GM08714 (cell line): ENCODE data around the gene FZD2.
"Not testable (repeated sequence)": the region's sequence is repeated elsewhere in the genome, so short reads cannot be mapped to it uniquely, and the experiment has no call there.

ENCODE experiments used
- H3K4me3 ChIP-seq: fragments of 200-500 bp; sonication (Bioruptor generic); 2 replicates; pipeline ENCODE4 v1.5.1; 2014; ENCODE audit warnings: mild to moderate bottlenecking, low read length, inconsistent platforms
- ZNF274 ChIP-seq: IDR thresholded peaks from 2 replicates; pipeline ENCODE4 v1.6.1; 2012; ENCODE audit warnings: mild to moderate bottlenecking, low read depth, low read length

The FZD2 gene

DNA sequence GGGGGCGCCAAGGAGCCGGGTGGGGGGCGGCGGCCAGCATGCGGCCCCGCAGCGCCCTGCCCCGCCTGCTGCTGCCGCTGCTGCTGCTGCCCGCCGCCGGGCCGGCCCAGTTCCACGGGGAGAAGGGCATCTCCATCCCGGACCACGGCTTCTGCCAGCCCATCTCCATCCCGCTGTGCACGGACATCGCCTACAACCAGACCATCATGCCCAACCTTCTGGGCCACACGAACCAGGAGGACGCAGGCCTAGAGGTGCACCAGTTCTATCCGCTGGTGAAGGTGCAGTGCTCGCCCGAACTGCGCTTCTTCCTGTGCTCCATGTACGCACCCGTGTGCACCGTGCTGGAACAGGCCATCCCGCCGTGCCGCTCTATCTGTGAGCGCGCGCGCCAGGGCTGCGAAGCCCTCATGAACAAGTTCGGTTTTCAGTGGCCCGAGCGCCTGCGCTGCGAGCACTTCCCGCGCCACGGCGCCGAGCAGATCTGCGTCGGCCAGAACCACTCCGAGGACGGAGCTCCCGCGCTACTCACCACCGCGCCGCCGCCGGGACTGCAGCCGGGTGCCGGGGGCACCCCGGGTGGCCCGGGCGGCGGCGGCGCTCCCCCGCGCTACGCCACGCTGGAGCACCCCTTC is 484 bp downstream of the FZD2 start:
- peak overlapping the region; percentile 11; the same call in 1 of the 2 replicates for H3K4me3 ChIP-seq
- no peak for TF ChIP-seq ZNF274

DNA sequence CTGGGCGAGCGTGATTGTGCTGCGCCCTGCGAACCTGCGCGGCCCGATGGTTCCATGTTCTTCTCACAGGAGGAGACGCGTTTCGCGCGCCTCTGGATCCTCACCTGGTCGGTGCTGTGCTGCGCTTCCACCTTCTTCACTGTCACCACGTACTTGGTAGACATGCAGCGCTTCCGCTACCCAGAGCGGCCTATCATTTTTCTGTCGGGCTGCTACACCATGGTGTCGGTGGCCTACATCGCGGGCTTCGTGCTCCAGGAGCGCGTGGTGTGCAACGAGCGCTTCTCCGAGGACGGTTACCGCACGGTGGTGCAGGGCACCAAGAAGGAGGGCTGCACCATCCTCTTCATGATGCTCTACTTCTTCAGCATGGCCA is 1.0 kb downstream of the FZD2 start:
- TF ChIP-seq ZNF274: no peak
- no peak overlapping the region for H3K4me3 ChIP-seq

DNA sequence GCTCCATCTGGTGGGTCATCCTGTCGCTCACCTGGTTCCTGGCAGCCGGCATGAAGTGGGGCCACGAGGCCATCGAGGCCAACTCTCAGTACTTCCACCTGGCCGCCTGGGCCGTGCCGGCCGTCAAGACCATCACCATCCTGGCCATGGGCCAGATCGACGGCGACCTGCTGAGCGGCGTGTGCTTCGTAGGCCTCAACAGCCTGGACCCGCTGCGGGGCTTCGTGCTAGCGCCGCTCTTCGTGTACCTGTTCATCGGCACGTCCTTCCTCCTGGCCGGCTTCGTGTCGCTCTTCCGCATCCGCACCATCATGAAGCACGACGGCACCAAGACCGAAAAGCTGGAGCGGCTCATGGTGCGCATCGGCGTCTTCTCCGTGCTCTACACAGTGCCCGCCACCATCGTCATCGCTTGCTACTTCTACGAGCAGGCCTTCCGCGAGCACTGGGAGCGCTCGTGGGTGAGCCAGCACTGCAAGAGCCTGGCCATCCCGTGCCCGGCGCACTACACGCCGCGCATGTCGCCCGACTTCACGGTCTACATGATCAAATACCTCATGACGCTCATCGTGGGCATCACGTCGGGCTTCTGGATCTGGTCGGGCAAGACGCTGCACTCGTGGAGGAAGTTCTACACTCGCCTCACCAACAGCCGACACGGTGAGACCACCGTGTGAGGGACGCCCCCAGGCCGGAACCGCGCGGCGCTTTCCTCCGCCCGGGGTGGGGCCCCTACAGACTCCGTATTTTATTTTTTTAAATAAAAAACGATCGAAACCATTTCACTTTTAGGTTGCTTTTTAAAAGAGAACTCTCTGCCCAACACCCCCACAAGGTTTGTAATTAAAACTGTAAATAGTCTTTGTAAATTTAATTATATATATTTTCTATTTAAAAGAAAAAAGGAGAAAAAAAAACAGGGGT is 1.7 kb downstream of the FZD2 start:
- TF ChIP-seq ZNF274: no peak
- no peak overlapping the region for H3K4me3 ChIP-seq

DNA sequence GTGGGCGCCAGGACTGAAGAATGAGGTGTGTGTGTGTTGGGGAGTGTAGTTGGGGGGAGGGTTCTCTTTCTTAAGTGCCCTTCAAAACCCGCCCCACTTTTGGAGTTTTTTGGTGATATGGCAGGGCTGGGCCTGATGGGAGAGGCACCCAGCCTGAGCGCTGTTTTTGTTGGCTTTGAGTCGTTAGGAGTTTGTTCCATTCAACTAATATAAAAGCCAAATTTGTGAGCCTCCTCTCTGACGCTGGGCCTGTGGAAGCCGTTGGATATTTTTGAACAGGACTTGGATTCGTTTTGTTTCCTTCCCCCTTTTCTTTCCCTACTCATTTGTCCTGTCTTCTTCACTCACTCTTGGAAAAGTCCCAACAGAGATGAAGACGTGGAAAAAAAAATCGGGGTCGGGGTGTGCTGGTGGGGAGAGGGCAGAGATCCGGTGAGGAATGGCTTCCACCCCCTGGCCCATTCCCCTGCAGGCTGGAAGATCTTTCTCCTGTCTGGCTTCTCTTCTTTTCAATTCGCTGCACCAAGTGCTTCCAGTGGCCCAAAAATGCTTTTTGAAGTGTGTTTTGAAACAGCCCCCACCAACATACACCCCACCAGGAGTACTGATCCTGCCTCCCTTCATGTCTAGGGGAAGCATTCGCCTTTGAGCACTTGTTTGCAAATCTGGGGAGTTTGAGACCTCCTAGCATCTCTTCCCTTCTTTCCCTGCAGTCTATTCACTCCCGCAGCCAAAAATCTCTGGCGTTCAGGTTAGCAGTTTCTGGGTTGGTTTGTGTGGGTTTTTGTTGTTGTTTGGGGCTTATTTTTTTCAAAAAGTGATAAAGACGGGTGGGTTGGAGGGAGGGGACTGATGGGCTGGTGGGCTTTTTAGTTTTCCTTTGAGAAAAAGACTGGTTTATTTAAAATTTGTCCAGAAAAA is 2.6 kb downstream of the FZD2 start:
- no peak overlapping the region for H3K4me3 ChIP-seq
- no peak for TF ChIP-seq ZNF274

DNA sequence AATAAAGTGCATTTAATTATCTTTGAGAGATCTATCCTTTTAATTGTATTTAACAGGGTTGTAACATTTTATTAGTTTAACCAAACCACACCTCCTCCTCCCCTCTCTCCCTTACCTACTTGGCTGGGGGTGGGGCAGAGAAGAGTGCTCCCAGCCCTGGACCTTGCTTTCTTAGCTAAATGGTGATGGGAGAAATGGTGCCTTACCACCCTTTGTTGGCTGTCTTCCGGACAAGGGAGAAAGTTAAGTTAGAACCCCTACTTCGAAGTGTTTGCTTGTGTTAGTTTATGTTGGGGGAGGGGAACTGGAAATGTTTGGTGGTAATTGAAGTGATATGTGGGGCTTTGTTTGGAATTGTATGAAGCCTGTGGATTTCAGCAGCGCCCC is 3.9 kb downstream of the FZD2 start:
- no peak for TF ChIP-seq ZNF274
- H3K4me3 ChIP-seq: no peak overlapping the region

DNA sequence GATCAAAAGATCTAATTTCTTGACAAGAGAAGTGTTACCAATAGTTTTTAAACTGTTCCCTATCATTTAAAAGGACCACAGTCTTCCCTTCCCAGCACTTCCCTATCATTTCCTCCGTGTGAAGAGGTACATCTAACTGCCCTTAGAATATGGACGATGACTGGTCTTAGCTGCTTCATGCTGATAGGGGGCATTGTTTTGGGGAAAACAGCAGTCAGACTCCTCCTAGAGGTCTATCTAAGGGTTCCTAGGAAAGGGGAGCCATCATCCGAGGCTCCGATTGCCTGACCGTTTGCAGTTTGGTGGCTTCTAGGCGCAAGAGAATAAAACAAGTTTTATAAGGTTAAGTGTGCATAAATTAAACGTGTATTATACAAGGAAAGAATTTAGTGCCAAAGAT is 7.1 kb downstream of the FZD2 start:
- no peak for TF ChIP-seq ZNF274
- H3K4me3 ChIP-seq: no peak overlapping the region

DNA sequence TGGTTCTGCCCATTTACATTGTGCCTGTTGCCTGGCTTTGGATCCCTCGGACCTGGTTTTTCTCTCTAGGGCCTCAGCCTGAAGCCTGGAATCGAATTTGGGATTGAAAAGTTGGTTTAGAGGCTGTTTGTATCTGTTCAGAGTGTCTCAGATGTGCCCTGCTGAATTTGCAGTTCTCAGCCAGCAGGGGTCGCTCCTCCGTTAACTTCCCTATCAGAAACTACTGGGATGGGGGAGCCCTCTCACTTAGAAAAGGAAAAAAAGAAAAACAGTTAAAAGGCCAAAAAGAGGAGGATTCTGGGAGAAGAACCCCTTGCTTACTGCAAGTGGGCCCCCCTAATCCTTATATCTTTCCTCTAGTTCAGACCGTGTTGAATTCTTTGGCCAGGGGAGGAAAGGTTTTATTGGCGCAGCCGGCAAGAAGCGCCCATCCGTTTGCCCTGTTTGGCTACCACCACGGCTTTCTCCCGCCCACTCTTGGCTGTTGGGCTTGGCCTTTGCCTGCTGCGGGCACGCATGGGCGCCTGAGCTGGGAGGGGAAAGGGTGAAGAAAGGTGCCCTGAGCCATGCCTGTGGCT is 8.7 kb downstream of the FZD2 start:
- no peak for TF ChIP-seq ZNF274
- H3K4me3 ChIP-seq: no peak overlapping the region

DNA sequence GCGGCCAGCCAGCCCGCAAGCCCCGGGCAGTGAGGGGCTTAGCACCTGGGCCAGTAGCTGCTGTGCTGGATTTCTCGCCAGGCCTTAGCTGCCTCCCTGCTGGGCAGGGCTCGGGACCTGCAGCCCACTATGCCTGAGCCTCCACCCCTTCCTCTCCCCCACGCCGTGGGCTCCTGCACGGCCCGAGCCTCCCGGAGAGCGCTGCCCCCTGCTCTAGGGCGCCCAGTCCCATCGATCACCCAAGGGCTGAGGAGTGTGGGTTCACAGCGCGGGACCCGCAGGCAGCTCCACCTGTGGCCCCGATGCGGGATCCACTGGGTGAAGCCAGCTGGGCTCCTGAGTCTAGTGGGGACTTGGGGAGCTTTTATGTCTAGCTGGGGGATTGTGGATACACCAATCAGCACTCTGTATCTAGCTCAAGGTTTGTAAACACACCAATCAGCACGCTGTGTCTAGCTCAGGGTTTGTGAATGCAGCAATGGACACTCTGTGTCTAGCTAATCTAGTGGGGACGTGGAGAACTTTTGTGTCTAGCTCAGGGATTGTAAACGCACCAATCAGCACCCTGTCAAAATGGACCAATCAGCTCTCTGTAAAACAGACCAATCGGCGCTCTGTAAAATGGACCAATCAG is 11.1 kb downstream of the FZD2 start:
- not testable (repeated sequence) for H3K4me3 ChIP-seq

DNA sequence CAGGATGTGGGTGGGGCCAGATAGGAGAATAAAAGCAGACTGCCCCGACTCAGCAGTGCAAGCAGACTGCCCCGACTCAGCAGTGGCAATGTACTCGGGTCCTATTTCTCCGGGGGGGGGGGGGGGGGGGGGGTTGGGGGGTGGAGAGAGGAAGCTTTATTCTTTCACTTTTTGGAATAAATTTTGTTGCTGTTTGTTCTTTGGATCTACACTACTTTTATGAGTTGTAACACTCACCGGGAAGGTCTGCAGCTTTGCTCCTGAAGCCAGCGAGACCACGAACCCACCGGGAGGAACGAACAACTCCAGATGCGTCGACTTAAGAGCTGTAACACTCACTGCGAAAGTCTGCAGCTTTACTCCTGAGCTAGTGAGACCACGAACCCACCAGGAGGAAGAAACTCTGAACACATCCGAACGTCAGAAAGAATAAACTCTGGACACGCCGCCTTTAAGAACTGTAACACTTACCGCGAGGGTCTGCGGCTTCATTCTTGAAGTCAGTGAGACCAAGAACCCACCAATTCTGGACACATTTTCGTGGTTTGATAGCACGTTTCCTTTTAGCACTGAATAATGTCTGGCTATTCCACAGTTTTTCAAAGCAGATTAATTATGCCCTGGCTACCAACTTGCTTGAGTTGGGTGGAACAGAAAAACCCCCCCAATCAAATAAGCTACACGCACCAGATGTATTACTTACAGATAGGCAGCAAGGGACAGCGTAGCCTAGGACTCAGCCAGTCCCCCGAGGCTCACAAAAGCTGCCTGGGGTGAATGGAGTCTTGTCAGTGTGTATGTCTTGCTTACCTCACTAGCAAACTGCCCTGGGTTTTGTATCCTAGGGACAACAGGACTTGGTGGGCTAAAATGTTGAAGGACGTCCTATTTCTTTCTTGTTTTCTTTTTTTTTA is 11.9 kb downstream of the FZD2 start:
- no peak overlapping the region for H3K4me3 ChIP-seq
- TF ChIP-seq ZNF274: no peak

DNA sequence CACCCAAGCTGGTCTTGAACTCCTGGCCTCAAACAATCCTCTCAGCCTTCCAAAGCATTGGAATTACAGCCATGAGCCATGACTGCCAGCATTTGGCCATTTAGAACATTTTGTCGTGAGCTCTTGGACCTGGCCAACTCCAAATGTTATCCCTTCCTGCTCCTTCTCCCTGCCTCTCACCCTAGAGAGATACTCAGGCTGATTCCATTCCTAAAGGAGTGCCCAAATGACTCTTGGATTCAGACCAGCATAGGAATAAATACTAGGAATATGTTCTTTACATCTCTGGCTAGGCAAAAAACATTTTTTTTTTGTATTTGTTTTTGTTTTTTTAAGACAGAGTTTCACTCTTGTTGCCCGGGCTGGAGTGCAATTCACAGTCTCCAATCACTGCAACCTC is 15.5 kb downstream of the FZD2 start:
- H3K4me3 ChIP-seq: no peak overlapping the region
- TF ChIP-seq ZNF274: no peak

DNA sequence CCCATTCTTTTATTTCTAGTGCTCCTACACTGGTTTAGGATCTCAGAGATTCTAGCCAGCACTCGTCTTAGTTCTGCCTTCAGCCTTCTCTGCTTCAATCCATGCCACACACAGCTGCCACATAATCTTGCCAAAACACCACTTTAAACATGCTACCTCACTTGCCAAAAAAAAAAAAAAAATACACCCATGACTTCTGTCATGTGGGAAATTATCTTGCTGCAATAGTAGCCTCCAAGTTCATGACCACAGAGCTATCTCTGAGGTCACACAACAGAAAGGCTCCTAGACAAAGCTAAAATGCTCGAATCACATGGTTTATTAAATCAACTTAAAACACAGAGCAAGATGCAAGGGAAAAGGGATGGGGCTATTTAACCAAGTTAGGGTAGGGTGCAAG is 18.1 kb downstream of the FZD2 start:
- H3K4me3 ChIP-seq: no peak overlapping the region
- TF ChIP-seq ZNF274: no peak

DNA sequence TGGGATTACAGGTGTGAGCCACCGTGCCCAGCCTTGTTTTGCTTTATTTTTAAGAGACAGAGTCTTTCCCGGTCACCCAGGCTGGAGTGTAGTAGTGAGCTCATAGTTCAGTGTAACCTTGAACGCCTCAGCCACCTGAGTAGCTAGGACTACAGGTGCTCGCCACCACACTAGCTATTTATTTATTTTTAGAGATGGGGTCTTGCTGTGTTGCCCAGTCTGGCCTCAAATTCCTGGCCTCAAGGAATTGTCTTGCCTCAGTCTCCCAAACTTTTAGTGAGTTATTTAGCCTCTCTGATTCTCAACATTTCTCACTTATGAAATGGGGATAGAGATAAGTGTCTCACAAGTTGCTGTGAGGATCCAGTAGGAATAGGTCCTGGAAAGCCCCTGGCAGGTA is 21.7 kb downstream of the FZD2 start:
- no peak overlapping the region for H3K4me3 ChIP-seq
- no peak for TF ChIP-seq ZNF274

DNA sequence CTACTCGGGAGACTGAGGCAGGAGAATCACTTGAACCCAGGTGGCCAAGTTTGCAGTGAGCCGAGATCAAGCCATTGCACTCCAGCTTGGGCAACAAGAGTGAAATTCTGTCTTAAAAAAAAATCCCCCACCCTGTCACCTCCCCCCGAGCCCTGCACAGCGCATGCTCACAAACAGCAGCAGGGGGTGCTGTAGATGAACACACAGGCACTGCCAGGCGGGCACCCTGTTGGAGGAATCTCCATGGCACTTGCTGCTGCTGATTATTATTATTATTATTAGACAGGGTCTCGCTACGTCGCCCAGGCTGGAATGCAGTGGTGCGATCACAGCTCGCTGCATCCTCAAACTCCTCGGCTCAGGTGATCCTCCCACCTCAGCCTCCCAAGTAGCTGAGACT is 24.6 kb downstream of the FZD2 start:
- TF ChIP-seq ZNF274: no peak
- H3K4me3 ChIP-seq: no peak overlapping the region
